MCF 10A (cell line): ENCODE data around the gene EGLN1. TPM values are rescaled to one million over a fixed set of nuclear protein-coding genes. Genes with fewer than 3 reads are reported as not detected.

ENCODE experiments used
- BruUV-seq: library from RNA; stranded (reverse); fragments of 400-500 nt; replicated peaks from 2 replicates; lab custom pipeline; 2021; lab: Mats Ljungman, UMichigan
- CTCF ChIA-PET: fragments of 300-600 bp; sonication (Branson Sonifier 250); formaldehyde crosslinking; extraction: SDS; loops from one replicate; lab custom pipeline; 2021; ENCODE audit warnings: antibody characterized with exemption, inconsistent platforms; lab: Yijun Ruan, JAX
- POLR2A ChIA-PET: fragments of 300-600, 350-650 bp; sonication (Branson Sonifier 250); formaldehyde crosslinking; extraction: SDS; loops from one replicate; lab custom pipeline; 2020; ENCODE audit warnings: antibody characterized with exemption, inconsistent platforms; lab: Yijun Ruan, JAX
- DNase-seq: peaks from one replicate; pipeline ENCODE4 v3.0.0-alpha.2; 2018; ENCODE audit not compliant: unreplicated experiment
- H3K27ac Mint-ChIP-seq: one replicate; pipeline ENCODE4 v1.8.0; 2022; ENCODE audit warnings: mild to moderate bottlenecking, low read depth, mixed read lengths; ENCODE audit not compliant: unreplicated experiment
- H3K27me3 Mint-ChIP-seq: one replicate; pipeline ENCODE4 v1.8.0; 2022; ENCODE audit warnings: mixed read lengths; ENCODE audit not compliant: insufficient read depth, unreplicated experiment
- H3K36me3 Mint-ChIP-seq: one replicate; pipeline ENCODE4 v1.8.0; 2022; ENCODE audit warnings: mild to moderate bottlenecking, moderate library complexity, mixed read lengths; ENCODE audit not compliant: insufficient read depth, unreplicated experiment
- H3K4me1 Mint-ChIP-seq: one replicate; pipeline ENCODE4 v1.8.0; 2022; ENCODE audit warnings: mixed read lengths; ENCODE audit not compliant: insufficient read depth, unreplicated experiment
- H3K4me3 Mint-ChIP-seq: one replicate; pipeline ENCODE4 v1.8.0; 2022; ENCODE audit warnings: mild to moderate bottlenecking, moderate library complexity, mixed read lengths; ENCODE audit not compliant: unreplicated experiment
- H3K9me3 Mint-ChIP-seq: one replicate; pipeline ENCODE4 v1.8.0; 2022; ENCODE audit warnings: mixed read lengths; ENCODE audit not compliant: unreplicated experiment
- CTCF ChIP-seq: fragments of 200-600 bp; IDR thresholded peaks from one replicate; pipeline ENCODE4 v1.8.0; 2022; ENCODE audit warnings: antibody characterized with exemption, mild to moderate bottlenecking; ENCODE audit not compliant: unreplicated experiment
- intact Hi-C: fragments of 100-400 bp; cut with micrococcal nuclease; formaldehyde crosslinking; loops from 2 replicates; pipeline ENCODE4 v1.14.1; 2022
- total RNA-seq: library from RNA; stranded (reverse); gene quantifications from 2 replicates; pipeline ENCODE4 v1.2.3, GENCODE V29; 2022

Gene EGLN1
- total RNA-seq, 1 experiment from 2014 or later, result 68.8 TPM

GRCh38 chr1:231407049-231407448 is 15.0 kb downstream of the EGLN1 start:
- Mint-ChIP-seq H3K27me3 (no peaks in the 10 kb centered on the region), H3K27ac (no peak overlapping the region), H3K36me3 (peaks cover 6% of the 10 kb centered on the region), H3K4me1 (peaks cover 12% of the 10 kb centered on the region), H3K4me3 (no peak overlapping the region), H3K9me3 (no peaks in the 10 kb centered on the region)
- intact Hi-C loops, result no loop called here
- POLR2A ChIA-PET, result interaction anchor here (0.9 to 9.9 kb wide), 12 partner anchors 10 to 122 kb away, joined by 3 to 219 read pairs (median 10); partner anchors contain the start of genes EGLN1, EXOC8, SPRTN and TSNAX
- no peak for TF ChIP-seq CTCF
- BruUV-seq, result no TSS peak
- DNase-seq, result no peak
- CTCF ChIA-PET, result interaction anchor here (1.2 to 1.5 kb wide), 3 partner anchors 11 to 21 kb away, joined by 3 read pairs; no protein-coding TSS in a partner anchor

GRCh38 chr1:231404318-231404717 is 17.8 kb downstream of the EGLN1 start:
- Mint-ChIP-seq H3K4me1 (peaks cover 13% of the 10 kb centered on the region), H3K27ac (no peak overlapping the region), H3K36me3 (peaks cover 6% of the 10 kb centered on the region), H3K9me3 (no peaks in the 10 kb centered on the region), H3K4me3 (no peak overlapping the region), H3K27me3 (no peaks in the 10 kb centered on the region)
- no TSS peak for BruUV-seq
- intact Hi-C loops, result loop anchor here (2.0 kb wide), 1 partner anchor 14 kb away; no protein-coding TSS in a partner anchor
- ChIA-PET CTCF (interaction anchor here (0.8 to 2.0 kb wide), 7 partner anchors 9 to 196 kb away, joined by 3 to 9 read pairs (median 4); no protein-coding TSS in a partner anchor), POLR2A (interaction anchor here (1.0 to 18.4 kb wide), 11 partner anchors 9 to 124 kb away, joined by 3 to 247 read pairs (median 5); partner anchors contain the start of genes EGLN1, EXOC8, SPRTN and TSNAX)
- no peak for DNase-seq
- no peak for TF ChIP-seq CTCF

- H3K27ac Mint-ChIP-seq, result no peak overlapping the region
- intact Hi-C loops, result no loop called here
Observed at GRCh38 chr1:231401478-231401877, 20.6 kb downstream of the EGLN1 start.

More at GRCh38 chr1:231401478-231401877, 20.6 kb downstream of the EGLN1 start:
- CTCF ChIA-PET, result interaction anchor here (0.6 kb wide), 1 partner anchor 44 kb away, joined by 3 read pairs; no protein-coding TSS in a partner anchor
- no peak overlapping the region for H3K4me3 Mint-ChIP-seq
- H3K27me3 Mint-ChIP-seq, result no peaks in the 10 kb centered on the region
- no peak for TF ChIP-seq CTCF
- H3K36me3 Mint-ChIP-seq, result peaks cover 6% of the 10 kb centered on the region
- POLR2A ChIA-PET, result interaction anchor here (0.7 to 18.4 kb wide), 5 partner anchors 9 to 62 kb away, joined by 4 to 247 read pairs (median 8); partner anchors contain the start of genes EGLN1 and SPRTN
- no TSS peak for BruUV-seq
- peaks cover 36% of the 10 kb centered on the region for H3K4me1 Mint-ChIP-seq
- H3K9me3 Mint-ChIP-seq, result no peaks in the 10 kb centered on the region
- no peak for DNase-seq
